GM18526 (cell line): ENCODE data around the gene SGK1.

Source experiments
- POLR2A ChIP-seq: IDR thresholded peaks from 3 replicates; pipeline ENCODE4 v1.6.1; 2011; ENCODE audit not compliant: insufficient read length; ENCODE audit errors: extremely low read depth

Gene SGK1

DNA sequence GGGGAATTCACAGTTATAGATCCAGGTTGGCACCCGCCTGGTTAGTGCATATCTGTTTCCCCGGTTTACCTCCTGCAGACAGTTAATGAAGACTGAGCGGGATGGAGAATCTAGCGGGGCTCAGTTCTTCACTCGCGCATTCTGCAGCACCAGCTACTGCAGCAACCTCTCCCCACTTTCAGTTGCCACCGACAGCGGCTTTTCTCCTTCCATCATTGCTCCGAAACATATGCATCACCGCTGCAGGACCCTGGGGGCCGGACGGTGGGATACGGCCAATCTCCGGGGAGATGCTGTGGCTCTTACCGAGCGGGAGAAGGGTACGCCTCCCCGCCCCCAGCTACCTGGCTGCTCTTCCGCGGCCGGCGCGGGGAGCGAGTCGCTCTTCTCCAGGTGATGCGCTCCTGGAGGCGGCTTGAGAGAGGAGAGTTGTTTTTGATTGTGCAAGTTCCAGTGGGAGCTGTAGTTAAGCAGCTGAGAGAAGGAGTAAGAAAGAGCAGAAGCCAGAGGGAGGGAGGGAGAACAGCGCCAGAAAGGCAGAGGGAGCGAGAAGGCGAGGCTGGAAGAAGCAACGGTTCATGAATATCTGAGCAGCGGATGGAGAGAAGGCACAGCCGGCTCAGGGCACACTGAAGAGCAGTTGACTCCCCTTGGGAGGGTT lies at the start of gene SGK1:
Gene SGK1, minus strand, starts transcription at position 642 of the 661 bp plus-strand sequence. CDS start 652 bp downstream, outside the sequence.
- no peak for TF ChIP-seq POLR2A

- TF ChIP-seq POLR2A: no peak
These were observed 45.6 kb upstream of the SGK1 start for GRCh38 chr6:134363323-134364039.

DNA sequence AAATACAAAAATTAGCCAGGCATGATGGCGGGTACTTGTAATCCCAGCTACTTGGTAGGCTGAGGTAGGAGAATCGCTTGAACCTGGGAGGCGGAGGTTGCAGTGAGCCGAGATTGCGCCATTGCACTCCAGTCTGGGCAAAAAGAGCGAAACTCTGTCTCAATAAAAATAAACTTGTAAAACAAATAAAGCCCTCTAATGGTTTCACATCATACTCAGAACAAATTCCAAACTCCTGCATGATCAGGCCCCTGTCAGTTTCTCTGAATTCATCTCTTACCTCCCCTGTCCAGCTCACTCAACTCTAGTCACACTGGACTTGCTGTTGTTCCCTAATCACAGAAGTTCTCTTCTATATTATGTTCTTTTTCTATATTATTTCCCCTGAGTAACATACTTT lies 43.1 kb upstream of the SGK1 start:
- TF ChIP-seq POLR2A: no peak

- no peak for TF ChIP-seq POLR2A
These were observed 41.4 kb upstream of the SGK1 start for GRCh38 chr6:134359302-134359701.

GRCh38 chr6:134358320-134358719 lies 40.4 kb upstream of the SGK1 start:
- TF ChIP-seq POLR2A: no peak

DNA sequence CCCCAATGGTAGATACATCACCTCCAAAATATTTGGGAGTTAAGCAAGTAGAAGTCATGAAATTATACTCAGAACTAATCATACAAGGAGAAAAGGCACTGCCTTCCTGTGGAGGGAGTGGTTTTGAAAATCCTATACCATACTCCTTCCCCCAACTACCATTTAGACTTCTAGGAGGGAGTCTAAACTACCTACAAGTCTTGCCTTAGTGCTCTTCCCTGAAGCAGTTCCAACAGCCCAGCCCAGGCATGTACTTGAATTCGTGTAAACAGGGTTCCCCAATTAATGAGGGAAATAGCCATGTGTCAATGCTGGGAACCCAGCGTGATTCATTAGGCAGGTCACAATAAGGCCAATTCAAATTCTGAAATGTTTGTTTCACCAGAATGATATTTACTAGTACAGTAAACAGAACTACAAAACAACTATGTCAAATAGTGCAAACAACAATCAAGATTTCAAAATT lies 39.1 kb upstream of the SGK1 start:
- no peak for TF ChIP-seq POLR2A

- no peak for TF ChIP-seq POLR2A
These were observed 38.5 kb upstream of the SGK1 start for GRCh38 chr6:134356405-134356804.

GRCh38 chr6:134352786-134353480 lies 35.0 kb upstream of the SGK1 start:
- no peak for TF ChIP-seq POLR2A

DNA sequence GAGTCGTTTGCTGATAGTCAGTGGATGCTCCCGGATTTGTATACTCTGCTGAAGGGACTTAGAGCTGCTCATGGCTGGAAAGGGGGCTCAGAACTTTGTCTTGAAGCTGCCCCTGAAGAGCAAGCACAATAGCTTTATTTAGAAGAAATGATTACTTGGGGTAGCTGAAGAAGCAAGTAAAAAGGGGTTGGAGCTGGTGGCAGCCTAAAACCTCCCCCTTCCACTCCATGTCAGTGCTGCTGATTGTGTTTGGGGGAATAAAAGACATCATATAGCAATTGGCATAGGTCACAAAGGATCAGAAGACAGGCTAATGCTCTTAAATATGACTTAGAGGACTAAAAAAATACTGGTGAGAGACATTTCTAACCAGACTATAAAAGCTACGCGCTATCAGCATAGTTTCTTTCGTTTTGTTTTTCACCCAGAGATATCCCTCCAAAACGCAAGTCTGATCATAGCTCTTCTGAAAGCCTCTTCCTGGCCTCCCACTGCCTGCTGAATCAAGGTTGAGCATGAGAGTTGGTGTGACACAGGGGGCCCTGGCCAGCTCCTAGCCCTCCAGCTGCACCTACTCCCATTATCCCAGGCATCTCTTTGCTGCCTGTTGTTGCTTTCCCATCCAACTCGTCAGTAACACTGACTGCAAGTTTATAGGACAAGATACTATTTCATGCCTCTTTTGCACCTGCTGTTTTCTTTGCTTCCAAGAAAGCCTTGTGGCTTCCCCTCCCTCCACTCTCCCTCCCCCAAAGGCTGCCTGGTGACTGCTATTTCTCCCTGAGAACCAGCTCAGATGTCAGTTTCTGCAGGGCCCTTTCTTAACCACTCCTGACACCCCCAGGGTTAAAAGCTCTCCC lies 33.9 kb upstream of the SGK1 start:
- no peak for TF ChIP-seq POLR2A

GRCh38 chr6:134347885-134348805 lies 30.2 kb upstream of the SGK1 start:
- no peak for TF ChIP-seq POLR2A

- no peak for TF ChIP-seq POLR2A
These were observed 29.1 kb upstream of the SGK1 start for GRCh38 chr6:134346932-134347545.

GRCh38 chr6:134345789-134346188 lies 27.9 kb upstream of the SGK1 start:
- no peak for TF ChIP-seq POLR2A

- TF ChIP-seq POLR2A: no peak
These were observed 25.2 kb upstream of the SGK1 start for GRCh38 chr6:134343066-134343465.
